ENCODE measurements around the gene NRN1. TPM values are rescaled to one million over a fixed set of nuclear protein-coding genes. Genes with fewer than 3 reads are reported as not detected.

The NRN1 gene
- total RNA-seq, 1 donor from 2014 or later: 0.82 TPM

DNA sequence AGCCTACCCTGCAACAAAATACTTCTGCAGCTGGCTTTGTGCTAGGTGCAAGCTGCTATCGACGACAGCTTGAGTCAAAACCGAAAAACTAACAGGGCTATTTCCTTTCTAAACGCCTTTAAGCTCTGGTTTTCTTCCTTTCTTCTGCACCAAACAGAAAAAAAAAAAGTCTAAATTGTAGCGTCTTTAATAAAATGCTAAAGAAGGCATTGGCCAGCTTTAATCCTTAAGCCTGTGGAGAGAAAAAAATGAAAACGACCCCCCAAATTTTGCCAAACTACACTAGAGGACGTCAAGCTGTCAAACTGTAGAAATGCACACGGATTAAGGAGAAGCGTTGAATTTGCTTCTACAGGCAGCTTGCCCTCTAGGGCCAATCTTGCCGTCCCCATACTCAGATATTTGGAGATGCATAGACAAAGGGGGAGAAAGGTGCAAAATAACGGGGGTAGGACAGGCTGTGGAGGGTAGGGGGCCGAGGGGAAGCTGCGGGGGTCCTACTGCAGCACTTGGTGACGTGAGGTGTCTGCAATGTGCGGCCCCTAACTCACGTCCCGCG is 1.4 kb upstream of the NRN1 start:
- Histone ChIP-seq H3K36me3 (ENCODE audit: insufficient read depth, low read length) (no peaks in the 10 kb centered on the region), H3K9me3 (ENCODE audit: insufficient read depth, low read depth, low read length) (no peaks in the 10 kb centered on the region), H3K4me1 (ENCODE audit: insufficient read depth, low read length) (peaks cover 20% of the 10 kb centered on the region), H3K4me3 (ENCODE audit: insufficient read depth, low read depth, low read length) (peak overlapping the region; percentile 43), H3K27me3 (ENCODE audit: insufficient read depth, low read length) (peaks cover 64% of the 10 kb centered on the region), H3K9ac (ENCODE audit: low read length) (peak overlapping the region; percentile 7), H2AFZ (ENCODE audit: low read depth, low read length) (peak overlapping the region; percentile 69), H4K20me1 (ENCODE audit: insufficient read depth, low read length) (peaks cover 15% of the 10 kb centered on the region), H3K27ac (ENCODE audit: low read depth, low read length) (no peak overlapping the region), H3K4me2 (ENCODE audit: low read length) (peak overlapping the region; percentile 86), H3K79me2 (ENCODE audit: insufficient read depth, low read length) (no peaks in the 10 kb centered on the region)
- peak overlapping the region; percentile 86 for H3K4me3 Mint-ChIP-seq (ENCODE audit: unreplicated experiment)
- TF ChIP-seq EZH2 (IDR thresholded peaks at IDR 0.05; ENCODE audit: insufficient read depth, low read length): no peak
- TF ChIP-seq CTCF (IDR thresholded peaks at IDR 0.05; ENCODE audit: insufficient read depth, low read depth, low read length): no peak
- H3K27ac Mint-ChIP-seq (ENCODE audit: unreplicated experiment): peak overlapping the region; percentile 91
- DNase-seq (ENCODE audit: low read depth) (no peak), FAIRE-seq (no peak)
- peaks cover 3% of the 10 kb centered on the region for H3K4me1 Mint-ChIP-seq (ENCODE audit: low read depth, unreplicated experiment)
- no peaks in the 10 kb centered on the region for H3K36me3 Mint-ChIP-seq (ENCODE audit: low read depth, unreplicated experiment)
- no peaks in the 10 kb centered on the region for H3K9me3 Mint-ChIP-seq (ENCODE audit: unreplicated experiment)
- H3K27me3 Mint-ChIP-seq (ENCODE audit: low read depth, unreplicated experiment): peaks cover 32% of the 10 kb centered on the region

- H3K36me3 ChIP-seq (ENCODE audit: insufficient read depth, low read length): no peaks in the 10 kb centered on the region
- FAIRE-seq (no peak), DNase-seq (ENCODE audit: low read depth) (no peak)
- Mint-ChIP-seq H3K36me3 (ENCODE audit: low read depth, unreplicated experiment) (peaks cover 3% of the 10 kb centered on the region), H3K4me1 (ENCODE audit: low read depth, unreplicated experiment) (peaks cover 3% of the 10 kb centered on the region), H3K27me3 (ENCODE audit: low read depth, unreplicated experiment) (peaks cover 38% of the 10 kb centered on the region), H3K4me3 (ENCODE audit: unreplicated experiment) (peak overlapping the region; percentile 86), H3K27ac (ENCODE audit: unreplicated experiment) (peak overlapping the region; percentile 91), H3K9me3 (ENCODE audit: unreplicated experiment) (no peaks in the 10 kb centered on the region)
- no peaks in the 10 kb centered on the region for H3K79me2 ChIP-seq (ENCODE audit: insufficient read depth, low read length)
- H4K20me1 ChIP-seq (ENCODE audit: insufficient read depth, low read length): peaks cover 20% of the 10 kb centered on the region
- no peaks in the 10 kb centered on the region for H3K9me3 ChIP-seq (ENCODE audit: insufficient read depth, low read depth, low read length)
- peaks cover 20% of the 10 kb centered on the region for H3K4me1 ChIP-seq (ENCODE audit: insufficient read depth, low read length)
- H3K27me3 ChIP-seq (ENCODE audit: insufficient read depth, low read length): peaks cover 70% of the 10 kb centered on the region
- H3K4me3 ChIP-seq (ENCODE audit: insufficient read depth, low read depth, low read length): peak overlapping the region; percentile 43
- no peak overlapping the region for H3K9ac ChIP-seq (ENCODE audit: low read length)
- TF ChIP-seq CTCF (IDR thresholded peaks at IDR 0.05; ENCODE audit: insufficient read depth, low read depth, low read length): no peak
- peak; percentile 67 for TF ChIP-seq EZH2 (IDR thresholded peaks at IDR 0.05; ENCODE audit: insufficient read depth, low read length)
- H3K4me2 ChIP-seq (ENCODE audit: low read length): peak overlapping the region; percentile 86
- H2AFZ ChIP-seq (ENCODE audit: low read depth, low read length): no peak overlapping the region
- no peak overlapping the region for H3K27ac ChIP-seq (ENCODE audit: low read depth, low read length)
Measured at GRCh38 chr6:6007366-6008088, 802 bp upstream of the NRN1 start.

GRCh38 chr6:6006006-6006427 is 708 bp downstream of the NRN1 start:
- Mint-ChIP-seq H3K36me3 (ENCODE audit: low read depth, unreplicated experiment) (peaks cover 3% of the 10 kb centered on the region), H3K27me3 (ENCODE audit: low read depth, unreplicated experiment) (peaks cover 51% of the 10 kb centered on the region), H3K4me3 (ENCODE audit: unreplicated experiment) (peak overlapping the region; percentile 80), H3K27ac (ENCODE audit: unreplicated experiment) (no peak overlapping the region), H3K9me3 (ENCODE audit: unreplicated experiment) (peaks cover 5% of the 10 kb centered on the region), H3K4me1 (ENCODE audit: low read depth, unreplicated experiment) (peaks cover 3% of the 10 kb centered on the region)
- peaks cover 2% of the 10 kb centered on the region for H3K9me3 ChIP-seq (ENCODE audit: insufficient read depth, low read depth, low read length)
- H2AFZ ChIP-seq (ENCODE audit: low read depth, low read length): no peak overlapping the region
- H3K27ac ChIP-seq (ENCODE audit: low read depth, low read length): no peak overlapping the region
- H3K27me3 ChIP-seq (ENCODE audit: insufficient read depth, low read length): peaks cover 82% of the 10 kb centered on the region
- no peak overlapping the region for H3K4me3 ChIP-seq (ENCODE audit: insufficient read depth, low read depth, low read length)
- no peak for FAIRE-seq
- H4K20me1 ChIP-seq (ENCODE audit: insufficient read depth, low read length): peaks cover 20% of the 10 kb centered on the region
- peaks cover 20% of the 10 kb centered on the region for H3K4me1 ChIP-seq (ENCODE audit: insufficient read depth, low read length)
- H3K9ac ChIP-seq (ENCODE audit: low read length): no peak overlapping the region
- H3K4me2 ChIP-seq (ENCODE audit: low read length): peak overlapping the region; percentile 86
- TF ChIP-seq EZH2 (IDR thresholded peaks at IDR 0.05; ENCODE audit: insufficient read depth, low read length) (no peak), CTCF (IDR thresholded peaks at IDR 0.05; ENCODE audit: insufficient read depth, low read depth, low read length) (no peak)
- no peaks in the 10 kb centered on the region for H3K79me2 ChIP-seq (ENCODE audit: insufficient read depth, low read length)
- no peaks in the 10 kb centered on the region for H3K36me3 ChIP-seq (ENCODE audit: insufficient read depth, low read length)
- DNase-seq (ENCODE audit: low read depth): no peak
